Epithelial cell of proximal tubule (primary cell): ENCODE results near the gene CEBPA. TPM values are rescaled to one million over a fixed set of nuclear protein-coding genes. Genes with fewer than 3 reads are reported as not detected.

Experiments
- DNase-seq: peaks from one replicate; pipeline ENCODE4 v3.0.0-alpha.2; 2011; ENCODE audit warnings: low read depth
- H3K4me3 ChIP-seq: 2 replicates; pipeline ENCODE4 v1.5.1; 2011; ENCODE audit warnings: low read depth, mild to moderate bottlenecking, low read length
- total RNA-seq: library from RNA; depleted of rRNA; stranded (reverse); fragments of >200 nt; gene quantifications from 2 replicates; pipeline ENCODE4 v1.2.3, GENCODE V29; 2015
- TF ChIP-seq, protein P1 (sequence below): conservative IDR thresholded peaks from 2 replicates; pipeline ENCODE4 v1.5.1; 2012; ENCODE audit warnings: low read depth, mild to moderate bottlenecking, low read length

Gene CEBPA
- total RNA-seq, 1 donor from 2014 or later: 2.9 TPM

DNA sequence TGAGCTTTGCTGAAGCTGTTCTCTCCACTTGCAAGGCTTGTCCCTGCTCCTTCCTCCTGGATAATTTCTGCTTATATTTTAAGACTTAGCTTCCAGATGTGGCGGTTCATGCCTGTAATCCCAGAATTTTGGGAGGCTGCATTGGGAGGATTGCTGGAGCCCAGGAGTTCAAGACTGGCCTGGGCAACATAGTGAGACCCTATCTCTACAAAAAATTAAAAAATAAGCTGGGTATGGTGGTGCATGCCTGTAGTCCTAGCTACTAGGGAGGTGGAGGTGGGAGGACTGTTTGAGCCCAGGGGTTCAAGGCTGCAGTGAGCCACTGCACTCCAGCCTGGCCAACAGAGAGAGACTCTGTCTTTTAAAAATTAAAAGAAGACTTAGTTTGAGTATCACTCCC is 31.6 kb downstream of the CEBPA start:
- TF ChIP-seq, protein P1, sequence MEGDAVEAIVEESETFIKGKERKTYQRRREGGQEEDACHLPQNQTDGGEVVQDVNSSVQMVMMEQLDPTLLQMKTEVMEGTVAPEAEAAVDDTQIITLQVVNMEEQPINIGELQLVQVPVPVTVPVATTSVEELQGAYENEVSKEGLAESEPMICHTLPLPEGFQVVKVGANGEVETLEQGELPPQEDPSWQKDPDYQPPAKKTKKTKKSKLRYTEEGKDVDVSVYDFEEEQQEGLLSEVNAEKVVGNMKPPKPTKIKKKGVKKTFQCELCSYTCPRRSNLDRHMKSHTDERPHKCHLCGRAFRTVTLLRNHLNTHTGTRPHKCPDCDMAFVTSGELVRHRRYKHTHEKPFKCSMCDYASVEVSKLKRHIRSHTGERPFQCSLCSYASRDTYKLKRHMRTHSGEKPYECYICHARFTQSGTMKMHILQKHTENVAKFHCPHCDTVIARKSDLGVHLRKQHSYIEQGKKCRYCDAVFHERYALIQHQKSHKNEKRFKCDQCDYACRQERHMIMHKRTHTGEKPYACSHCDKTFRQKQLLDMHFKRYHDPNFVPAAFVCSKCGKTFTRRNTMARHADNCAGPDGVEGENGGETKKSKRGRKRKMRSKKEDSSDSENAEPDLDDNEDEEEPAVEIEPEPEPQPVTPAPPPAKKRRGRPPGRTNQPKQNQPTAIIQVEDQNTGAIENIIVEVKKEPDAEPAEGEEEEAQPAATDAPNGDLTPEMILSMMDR: no peak
- H3K4me3 ChIP-seq: no peak overlapping the region
- DNase-seq: no peak

GRCh38 chr19:33269016-33269415 is 33.3 kb downstream of the CEBPA start:
- no peak overlapping the region for H3K4me3 ChIP-seq
- TF ChIP-seq, protein P1: no peak
- DNase-seq: no peak

DNA sequence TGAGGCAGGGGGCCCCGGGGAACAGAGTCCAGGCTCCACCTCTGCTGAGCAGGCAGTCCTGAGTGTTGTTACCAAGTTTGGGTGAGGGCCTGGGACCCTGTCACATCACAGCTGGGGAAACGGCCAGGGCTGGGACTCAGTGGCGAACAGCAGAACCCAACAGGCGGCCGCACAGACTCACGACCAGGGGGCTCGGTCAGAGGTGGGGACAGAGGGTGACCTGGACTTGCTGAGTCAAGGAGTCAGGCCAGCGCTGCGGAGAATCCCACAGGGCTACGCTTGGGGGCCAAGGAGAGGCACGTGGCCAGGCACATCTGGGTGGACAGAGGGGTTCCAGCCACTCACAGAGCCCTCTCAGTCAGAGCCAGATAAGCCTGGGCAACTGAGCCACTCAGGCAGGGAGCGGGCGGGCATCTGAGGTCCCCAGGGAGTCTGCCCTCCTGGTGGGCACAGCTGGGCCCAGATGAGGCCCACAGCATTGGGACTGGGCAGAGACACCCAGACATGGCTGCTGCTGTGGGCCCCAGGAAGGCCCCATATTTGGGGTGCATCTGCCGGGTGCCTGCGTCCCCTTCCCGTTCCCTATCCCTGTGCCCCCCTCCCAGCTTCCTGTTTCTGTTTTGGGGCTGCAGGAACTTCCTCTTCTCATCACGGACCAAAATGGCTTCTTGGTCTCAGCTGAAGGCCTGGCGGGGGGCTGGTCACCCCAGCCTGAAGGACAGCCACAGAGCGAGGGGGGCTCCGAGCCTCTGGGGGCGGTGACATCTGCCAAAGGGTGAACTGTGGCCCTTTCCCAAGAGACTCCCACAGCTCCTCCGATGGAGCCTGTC is 34.0 kb downstream of the CEBPA start:
- TF ChIP-seq, protein P1: no peak
- DNase-seq: no peak

DNA sequence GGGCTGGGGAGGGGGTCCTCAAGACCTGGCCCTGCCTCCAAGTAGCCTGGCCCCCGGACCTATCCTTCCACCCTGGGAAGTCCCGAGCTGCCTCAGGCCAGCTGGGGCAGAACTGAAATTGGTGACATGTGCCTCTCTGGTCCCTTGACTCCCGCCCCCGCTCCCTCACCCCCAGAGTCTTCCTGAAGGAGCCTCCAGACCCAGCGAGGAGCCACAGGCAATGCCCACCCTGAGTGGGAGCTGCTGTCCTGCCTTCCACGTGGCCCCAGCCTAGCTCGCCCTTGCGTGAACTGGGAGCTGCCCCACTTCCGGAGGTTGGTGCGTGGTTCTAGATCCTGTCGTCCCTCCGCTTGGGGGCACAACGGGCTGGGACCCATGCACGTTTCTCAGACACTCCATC is 34.6 kb downstream of the CEBPA start:
- no peak overlapping the region for H3K4me3 ChIP-seq
- no peak for DNase-seq
- TF ChIP-seq, protein P1: no peak

More for the DNA sequence above, 34.0 kb downstream of the CEBPA start:
- no peak overlapping the region for H3K4me3 ChIP-seq

GRCh38 chr19:33266974-33267484 is 35.3 kb downstream of the CEBPA start:
- no peak overlapping the region for H3K4me3 ChIP-seq
- TF ChIP-seq, protein P1: no peak
- DNase-seq: no peak

DNA sequence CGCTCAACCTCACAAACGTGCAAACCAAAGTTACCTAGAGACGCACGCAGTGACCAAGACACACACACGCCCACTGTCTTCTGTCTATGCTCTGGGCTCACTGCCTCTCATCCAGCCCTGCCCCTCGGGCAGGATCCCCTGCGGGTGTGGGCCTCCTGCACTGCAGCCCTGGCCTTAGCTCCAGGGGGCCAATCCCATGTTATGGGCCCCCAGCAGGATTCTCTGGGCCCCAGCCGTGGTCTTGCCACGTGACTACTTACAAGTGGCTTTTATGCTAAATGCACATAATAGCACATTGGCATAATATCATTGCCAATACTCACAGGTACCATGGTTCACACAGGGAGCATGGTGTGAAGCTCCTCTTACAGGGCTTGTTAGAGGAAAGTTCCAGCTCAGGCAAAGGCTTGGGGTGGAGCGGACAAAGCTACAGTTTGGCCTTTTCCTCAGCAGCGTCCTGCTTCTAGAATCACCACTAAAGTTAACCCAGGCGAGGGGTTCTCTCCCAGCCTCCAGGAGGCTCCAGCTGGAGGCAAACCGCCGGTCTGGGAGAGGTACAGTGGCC is 37.4 kb downstream of the CEBPA start:
- TF ChIP-seq, protein P1: no peak
- no peak for DNase-seq
- H3K4me3 ChIP-seq: no peak overlapping the region
